ENCODE measurements around the gene KCTD17.

Gene KCTD17

DNA sequence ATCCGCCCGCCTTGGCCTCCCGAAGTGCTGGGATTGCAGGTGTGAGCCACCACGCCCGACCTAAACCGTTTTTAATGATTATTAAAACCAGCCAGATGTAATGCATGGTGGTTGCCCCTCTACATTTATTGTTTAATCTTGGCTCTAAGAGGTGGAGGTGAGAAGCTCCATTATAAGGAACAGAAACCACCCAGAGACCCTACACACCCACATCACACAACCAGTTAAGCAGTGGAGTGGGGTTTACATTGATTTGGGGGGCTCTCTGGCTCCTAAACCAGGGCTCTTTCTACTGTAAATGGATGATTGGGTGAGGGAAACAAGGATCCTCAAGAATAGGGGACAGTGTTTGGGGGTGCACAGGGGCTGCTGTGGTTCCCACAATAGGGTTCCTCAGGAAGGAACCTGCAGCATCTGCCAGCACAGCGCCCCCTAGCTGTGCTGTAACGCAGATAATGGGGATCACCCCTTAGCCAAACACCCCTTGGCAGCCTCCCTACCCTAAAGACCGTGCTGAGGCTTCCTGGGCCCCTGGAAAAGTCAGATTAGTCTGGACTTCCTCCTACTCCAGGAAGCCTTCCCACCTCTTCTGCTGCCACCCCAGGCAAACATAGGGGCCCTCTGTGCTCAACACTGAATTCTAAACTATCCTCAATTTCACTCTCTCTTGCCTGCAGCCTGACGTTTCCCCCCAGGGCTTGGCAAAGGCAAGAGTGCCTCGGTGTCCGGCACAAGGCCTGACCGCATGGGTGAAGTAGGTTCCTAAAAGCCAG lies 29.6 kb upstream of the KCTD17 start:
- DNase-seq = no peak

DNA sequence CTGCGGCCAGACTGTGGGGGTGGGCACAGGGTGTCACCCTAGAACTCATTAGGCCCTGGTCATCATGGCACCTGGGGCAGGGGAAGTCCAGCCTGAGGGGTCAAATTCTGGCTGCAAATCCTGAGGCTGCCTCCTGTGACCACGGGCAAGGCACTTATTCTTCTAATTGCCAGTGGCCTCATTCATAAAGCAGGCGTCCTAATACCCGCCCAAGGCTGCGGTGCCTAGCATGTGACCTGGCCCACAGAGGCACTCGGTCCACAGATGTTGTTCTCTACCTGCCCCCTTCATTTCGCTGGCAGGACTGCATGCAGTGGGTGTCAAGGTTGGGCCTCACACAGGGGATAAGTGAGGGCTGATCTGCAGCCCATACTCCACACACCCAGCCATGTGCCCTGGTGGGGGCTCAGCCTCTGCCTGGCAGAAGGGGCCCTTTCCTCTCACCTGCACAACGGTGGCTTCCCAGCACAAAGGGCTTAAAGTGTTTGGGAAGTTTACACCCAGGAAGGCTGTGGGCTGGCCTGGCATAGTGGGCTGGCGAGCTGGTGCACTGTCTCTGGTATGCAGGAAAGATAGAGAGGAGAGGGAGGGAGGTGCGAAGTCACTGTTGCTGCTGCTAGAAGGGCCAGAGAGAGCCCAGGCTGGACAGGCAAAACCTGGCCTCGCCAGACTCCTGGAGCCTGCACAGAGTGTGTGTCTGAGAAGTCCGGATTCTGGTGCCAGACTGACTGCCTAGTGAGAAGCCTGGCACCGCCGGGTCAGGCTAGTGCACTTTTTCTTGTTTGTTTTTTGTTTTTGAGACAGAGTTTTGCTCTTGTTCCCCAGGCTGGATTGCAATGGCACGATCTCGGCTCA lies 28.8 kb upstream of the KCTD17 start:
- no peak for DNase-seq

DNA sequence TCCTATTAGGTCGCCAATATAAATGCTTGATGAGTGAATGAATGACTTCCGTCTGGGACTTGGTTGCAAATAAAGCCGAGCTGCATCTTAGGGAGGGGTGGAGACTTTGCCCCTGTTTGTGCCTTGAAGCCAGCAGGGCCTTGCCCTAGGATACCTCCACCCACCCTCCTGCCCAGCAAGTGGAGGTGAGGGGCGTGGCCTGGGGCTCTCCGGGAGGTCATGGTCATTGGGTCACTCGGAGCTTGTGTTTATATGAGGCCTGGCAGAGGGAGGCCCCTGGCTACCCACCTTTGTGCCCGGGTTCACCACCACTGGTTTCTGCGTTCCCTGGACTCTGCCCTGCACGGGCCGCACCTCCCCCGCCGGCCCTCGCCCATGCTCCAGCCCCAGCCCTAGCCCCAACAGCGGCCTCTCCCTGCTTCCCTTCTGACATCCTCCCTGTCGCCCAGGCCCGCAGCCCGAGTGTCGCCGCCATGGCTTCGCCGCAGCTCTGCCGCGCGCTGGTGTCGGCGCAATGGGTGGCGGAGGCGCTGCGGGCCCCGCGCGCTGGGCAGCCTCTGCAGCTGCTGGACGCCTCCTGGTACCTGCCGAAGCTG lies 27.7 kb upstream of the KCTD17 start:
- no peak for DNase-seq

DNA sequence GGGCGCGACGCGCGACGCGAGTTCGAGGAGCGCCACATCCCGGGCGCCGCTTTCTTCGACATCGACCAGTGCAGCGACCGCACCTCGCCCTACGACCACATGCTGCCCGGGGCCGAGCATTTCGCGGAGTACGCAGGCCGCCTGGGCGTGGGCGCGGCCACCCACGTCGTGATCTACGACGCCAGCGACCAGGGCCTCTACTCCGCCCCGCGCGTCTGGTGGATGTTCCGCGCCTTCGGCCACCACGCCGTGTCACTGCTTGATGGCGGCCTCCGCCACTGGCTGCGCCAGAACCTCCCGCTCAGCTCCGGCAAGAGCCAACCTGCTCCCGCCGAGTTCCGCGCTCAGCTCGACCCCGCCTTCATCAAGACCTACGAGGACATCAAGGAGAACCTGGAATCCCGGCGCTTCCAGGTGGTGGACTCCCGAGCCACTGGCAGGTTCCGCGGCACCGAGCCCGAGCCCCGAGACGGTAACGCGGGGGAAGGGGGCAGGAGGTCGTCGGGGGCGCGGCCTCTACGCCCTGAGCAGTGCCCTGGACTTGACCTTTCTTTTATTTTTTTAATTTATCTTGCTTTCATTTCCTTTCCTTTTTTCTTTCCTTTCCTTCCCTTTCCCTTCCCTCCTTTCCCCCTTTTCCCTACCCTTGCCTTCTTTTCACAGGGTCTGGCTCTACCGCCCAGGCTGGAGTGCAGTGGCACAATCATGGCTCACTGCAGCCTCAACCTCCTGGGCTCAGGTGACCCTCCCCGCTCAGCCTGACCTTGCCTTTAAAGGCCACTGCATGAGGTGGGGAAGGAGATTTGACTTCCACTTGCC lies 27.0 kb upstream of the KCTD17 start:
- DNase-seq = no peak

DNA sequence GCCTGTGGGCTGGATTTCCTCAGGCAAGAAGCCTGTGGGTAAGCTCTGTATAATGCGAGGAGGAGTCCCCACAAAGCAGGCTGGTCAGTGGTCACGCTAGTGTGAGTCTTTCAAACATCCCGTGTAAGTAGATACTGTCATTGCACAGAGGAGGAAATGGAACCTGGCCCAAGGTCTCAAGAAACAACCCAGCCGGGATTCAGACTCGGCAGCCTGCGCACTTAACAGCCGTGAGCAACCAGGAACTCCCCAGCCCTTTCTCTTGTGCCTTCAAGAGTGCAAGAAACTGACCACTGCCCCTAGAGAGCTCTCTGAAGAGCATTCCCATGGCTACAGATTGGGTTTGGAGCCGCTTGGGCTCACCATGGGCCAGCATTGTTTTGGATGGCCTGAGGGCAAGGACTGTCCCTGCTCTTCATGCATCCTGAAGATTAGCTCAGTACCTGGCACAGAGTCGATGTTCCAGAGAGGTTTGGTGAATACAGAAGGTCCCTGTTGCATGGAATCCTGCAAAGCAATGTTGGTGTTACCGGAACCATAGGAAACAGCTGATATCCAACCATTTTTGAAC lies 26.0 kb upstream of the KCTD17 start:
- no peak for DNase-seq

DNA sequence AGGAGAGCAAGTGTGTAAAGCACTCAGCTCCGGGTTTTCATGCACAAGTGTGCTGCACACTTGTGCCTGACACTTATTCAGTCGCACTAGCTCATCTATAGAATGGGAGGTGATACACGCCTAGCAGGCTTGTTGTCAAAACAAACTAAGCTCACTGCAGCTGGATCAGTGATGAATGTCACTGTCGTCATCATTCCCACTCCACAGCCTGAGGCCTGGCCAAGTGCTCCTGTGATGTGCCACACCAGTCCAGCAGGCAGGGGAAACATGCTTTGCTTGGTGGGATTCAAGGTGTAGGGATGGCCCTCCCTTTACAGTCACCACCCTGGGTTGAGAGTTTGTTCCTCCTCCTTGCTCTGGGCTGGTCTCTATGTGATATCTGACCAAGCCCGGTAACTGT lies 25.2 kb upstream of the KCTD17 start:
- DNase-seq = no peak

DNA sequence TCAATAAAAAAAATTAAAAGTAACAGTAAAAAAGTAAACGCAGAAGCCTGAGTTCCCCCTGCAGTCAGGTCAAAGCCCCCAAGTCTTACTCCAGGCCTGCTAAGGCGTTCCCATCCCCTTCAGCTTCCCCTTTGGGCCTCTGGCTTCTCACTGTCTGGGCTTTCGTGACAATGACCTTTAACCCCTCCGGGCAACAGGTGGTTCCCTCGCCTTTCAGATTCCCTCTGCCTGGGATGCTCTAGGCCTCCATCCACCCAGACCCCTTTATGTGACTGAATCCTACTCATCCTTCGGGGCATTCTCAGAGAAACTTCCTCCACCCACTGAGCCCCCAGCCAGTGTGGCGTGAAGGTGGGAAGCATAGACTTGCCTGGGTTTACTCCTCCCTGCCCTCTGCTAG lies 24.0 kb upstream of the KCTD17 start:
- DNase-seq = no peak

DNA sequence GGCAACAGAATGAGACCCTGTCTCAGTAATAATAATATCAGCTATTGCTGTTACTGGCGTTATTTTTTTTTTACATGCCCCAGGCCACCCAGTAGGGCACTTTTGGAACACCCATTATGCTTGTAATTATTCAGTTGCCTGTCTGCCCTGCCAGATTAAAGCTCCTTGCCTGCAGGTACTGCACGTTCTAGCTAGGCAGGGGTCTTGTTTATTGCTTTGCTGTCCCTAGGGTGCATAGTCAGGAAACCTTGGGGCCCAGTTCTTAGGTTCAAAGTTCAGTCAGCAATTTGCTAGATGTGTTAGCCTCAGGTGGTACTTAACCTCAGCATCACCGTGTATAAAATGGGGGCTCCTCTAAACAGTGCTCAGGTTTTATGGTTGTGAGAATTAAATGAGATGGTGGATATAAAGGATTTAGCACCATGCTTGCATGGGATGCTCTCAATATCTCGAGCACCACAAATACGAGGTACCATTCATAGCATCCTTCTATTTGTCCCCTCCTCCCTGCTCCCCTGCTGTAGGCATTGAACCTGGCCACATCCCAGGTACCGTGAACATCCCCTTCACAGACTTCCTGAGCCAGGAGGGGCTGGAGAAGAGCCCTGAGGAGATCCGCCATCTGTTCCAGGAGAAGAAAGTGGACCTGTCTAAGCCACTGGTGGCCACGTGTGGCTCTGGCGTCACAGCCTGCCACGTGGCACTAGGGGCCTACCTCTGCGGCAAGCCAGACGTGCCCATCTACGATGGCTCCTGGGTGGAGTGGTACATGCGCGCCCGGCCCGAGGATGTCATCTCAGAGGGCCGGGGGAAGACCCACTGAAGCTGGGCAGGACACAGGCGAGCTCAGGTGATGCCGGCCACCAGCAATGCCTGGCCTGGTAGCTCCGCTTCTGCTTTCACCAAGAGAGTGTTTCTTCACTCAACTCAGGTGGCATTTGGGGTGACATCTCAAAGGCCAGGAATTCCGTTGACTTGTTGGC lies 22.6 kb upstream of the KCTD17 start:
- DNase-seq = no peak

DNA sequence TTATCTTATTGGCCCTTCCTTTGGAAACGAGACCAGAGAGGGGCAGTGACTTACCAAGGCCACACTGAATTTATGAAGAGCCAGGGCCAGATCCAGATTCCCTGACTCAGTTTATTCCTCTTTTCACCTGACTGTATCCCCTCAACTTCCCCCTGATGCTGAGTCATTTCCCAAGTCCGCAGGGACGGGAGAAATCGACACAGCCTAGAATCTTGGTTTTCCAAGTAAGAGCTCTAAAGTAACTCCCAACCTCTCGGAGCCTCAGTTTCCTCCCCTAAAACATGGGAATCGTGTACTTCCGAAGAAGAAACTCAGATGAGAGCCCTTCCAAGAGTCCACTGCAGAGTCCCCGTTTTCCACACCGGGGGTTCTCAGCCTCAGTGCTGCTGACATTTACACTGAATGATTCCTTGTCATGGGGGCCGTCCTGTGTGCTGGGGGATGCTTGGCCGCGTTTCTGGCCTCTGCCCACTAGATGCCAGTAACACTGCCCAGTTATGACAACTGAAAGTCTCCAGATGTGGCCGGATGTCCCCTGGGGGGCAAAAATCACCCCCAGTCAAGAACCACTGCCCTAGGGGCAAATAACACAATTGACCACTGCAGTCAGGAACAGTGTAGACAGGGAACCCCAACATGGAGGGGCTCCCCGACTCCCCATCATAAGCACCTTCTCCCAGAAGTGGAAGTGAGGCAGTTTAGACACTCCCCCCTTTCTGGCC lies 20.8 kb upstream of the KCTD17 start:
- no peak for DNase-seq

DNA sequence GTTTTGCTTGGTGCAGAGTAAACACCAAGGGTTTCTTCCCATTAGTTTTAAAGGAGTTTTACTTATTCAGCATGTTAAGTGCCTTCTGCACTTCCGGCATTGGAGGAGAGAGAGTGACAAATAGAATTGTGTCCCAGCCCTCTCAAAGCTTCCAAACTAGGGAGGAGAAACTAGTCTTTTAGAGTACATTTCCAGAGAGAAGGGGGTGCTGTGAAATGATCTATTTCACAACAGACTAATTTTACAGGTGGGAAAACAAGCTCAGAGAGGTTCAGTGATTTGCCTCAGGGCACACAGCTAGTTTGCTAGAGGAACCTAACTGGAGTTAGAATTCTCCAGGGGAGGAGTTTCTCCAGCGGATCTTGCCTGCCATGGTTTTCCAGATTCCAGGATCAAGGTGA lies 19.4 kb upstream of the KCTD17 start:
- DNase-seq = no peak

DNA sequence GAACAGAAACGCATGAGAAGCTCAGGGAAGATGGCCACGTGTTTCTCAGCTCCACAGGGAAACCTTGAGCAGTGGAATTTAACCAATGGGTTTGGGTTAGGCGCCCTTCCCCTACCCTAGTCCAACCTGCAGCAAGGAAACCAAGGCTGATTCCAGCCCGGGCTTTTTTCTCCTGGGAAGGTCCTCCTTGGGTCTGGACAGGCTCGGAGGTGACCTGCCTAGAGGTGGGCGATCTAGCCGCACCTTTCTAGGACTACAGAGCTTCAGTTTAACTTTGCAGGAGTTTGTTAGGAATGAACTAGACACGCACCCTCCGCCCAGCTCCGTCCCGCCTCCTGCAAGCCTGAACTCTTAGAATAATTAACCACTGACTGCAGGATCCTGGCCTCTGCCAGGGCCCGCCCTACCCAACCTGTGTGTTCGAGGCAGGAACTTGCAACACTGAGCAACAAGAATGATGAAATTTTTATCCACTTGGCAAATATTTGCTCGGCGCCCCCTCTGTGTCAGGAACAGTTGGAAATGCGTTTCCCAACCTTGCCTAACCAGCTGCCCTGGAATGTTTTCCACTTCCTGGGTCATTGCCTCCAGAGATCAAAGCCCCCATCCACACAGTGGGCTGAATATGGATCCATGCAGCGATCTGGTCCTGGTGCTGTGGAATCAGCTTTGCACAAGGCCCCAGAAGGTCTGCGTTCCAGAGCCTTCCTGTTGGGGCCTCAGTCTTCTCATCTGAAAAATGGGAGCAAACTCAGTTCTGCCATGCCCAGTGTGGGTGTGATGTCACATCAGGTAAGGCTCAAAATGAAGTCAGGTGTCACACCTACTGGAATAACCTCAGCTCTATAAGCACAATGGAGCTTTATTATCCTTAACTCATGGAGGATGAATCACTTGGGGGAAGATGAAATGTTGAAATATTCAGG lies 18.7 kb upstream of the KCTD17 start:
- no peak for DNase-seq

DNA sequence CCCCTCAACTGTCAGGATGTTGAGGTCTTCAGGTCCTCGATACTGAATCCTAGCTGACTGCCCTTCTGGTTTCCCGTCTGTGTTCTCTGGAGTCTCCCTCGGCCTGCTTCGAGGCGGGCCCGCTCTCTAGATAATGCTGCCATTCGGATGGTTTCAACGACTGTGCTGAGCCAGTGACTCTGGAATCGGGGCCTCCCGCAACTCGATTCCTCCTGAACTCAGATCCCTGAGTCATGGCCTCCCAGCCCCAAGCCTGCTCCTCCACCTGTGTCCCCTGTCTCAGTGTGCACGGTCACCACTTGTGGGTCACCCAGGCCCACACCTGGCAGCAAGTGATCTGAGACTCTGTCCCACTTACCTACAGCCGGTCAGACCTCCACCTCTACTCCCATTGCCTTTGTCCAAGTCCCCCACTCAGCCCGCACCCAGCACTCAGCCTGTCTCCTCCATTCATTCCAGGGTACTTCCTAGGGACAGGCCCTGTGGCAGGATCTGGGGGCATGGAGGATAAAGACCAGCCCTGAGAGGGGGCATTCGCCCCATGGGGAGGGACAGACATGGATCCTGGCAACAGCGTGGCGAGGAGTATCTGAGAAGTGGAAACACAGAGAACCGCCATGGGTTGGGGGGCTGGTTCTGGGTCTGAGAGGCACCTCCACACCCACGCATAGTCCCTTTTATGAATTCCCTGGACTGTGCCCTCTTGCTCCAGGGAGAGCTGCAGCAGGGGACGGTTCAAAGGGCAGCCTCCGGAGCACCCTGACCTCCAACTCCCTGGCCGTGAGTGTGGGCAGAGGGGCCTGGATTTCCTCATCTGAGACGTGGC lies 17.7 kb upstream of the KCTD17 start:
- no peak for DNase-seq

DNA sequence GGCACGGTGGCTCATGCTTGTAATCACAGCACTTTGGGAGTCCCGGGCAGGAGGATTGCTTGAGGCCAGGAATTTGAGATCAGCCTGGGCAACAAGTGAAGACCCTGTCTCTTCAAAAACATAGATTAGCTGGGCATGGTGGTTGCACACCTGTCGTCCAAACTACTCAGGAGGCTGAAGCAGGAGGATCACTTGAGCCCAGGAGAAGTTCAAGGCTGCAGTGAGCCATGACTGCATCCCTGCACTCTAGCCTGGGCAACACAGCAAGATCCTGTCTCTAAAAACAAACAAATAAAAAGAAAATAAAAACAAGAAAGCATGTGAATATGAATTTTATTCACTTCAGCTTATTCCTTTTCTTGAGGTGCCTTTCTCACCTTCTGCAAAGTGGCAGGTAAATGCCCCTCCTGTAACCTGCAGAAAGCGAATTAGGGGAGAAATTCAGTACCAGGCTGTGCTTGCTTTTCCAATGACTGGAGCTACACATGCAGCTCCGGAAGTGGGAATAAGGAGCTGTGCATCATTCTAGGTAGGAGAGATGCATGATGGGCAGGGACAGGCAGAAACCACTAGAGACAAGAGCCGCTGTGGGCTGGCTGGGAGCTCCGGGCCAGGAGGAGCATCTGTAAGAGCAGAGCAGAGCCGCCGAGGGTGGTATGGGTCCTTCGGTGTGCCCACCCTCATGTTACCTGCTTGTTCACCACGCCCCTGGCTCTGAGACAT lies 14.7 kb upstream of the KCTD17 start:
- no peak for DNase-seq

DNA sequence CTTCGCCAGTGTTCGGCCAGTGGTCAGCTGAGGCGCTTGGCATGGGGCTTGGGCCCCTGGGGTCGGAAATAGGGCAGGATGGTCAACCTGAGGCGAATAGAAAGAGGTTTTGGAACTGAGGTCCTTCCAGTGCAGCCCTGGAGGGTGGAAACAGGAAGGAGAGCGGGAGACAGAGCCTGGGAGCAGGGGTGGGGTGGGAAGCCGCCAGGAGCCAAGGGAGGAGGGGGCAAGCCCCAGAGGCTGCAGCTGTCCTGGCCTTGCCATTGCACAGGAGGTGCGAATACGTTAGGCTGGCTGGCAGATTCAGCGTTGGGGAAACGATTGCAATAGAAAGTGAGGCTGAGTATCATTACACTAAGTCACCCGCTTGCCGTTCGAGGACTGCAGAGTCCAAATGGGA lies 13.9 kb upstream of the KCTD17 start:
- no peak for DNase-seq

DNA sequence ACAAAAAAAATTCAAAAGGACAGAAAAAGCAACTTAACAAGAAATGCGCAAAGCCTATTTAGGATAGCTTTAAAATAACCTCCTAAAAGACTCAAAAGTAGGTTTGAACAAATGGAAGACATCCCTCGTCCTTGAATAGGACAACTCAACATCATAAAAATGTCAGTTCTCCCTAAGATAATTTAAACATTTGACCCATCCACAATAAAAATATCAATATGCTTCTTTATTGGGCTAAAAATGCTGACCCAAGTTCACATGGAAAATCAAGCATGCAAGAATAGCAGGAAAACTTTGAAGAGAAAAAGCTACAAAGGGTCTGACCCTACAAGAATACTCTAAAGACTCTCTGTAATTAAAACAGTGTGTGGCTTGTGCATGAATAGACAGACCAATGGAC lies 12.1 kb upstream of the KCTD17 start:
- DNase-seq = no peak

DNA sequence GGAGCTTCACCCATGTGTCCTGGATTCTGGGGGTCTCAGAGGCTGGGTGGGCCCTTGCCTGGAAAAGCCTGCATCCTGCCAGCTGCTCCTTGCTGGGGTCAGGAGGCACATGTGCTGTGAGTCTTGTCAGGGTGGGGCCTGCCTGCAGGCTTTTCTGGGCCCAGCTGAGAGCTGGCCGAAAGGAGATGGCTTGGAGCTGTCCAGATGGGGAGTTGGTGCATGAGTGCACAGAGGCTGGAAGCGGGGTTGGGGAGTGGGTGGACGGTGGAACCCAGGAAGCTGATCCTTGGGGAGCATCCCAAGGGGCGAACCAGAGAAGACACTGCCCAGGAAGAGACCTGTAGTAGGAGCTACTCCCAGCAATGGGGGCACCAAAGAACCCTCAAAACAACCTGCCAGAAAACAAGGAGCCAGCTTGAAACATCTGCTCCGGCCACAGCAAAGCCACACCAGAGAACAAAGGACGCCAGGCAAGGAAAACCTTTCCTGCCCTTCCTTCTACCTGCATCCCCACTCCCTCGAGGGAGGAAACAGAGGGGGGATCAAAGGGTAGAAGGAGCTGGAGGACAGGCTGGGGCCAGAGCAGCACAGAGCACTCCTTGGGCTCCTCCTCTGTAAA lies 8.2 kb upstream of the KCTD17 start:
- no peak for DNase-seq

DNA sequence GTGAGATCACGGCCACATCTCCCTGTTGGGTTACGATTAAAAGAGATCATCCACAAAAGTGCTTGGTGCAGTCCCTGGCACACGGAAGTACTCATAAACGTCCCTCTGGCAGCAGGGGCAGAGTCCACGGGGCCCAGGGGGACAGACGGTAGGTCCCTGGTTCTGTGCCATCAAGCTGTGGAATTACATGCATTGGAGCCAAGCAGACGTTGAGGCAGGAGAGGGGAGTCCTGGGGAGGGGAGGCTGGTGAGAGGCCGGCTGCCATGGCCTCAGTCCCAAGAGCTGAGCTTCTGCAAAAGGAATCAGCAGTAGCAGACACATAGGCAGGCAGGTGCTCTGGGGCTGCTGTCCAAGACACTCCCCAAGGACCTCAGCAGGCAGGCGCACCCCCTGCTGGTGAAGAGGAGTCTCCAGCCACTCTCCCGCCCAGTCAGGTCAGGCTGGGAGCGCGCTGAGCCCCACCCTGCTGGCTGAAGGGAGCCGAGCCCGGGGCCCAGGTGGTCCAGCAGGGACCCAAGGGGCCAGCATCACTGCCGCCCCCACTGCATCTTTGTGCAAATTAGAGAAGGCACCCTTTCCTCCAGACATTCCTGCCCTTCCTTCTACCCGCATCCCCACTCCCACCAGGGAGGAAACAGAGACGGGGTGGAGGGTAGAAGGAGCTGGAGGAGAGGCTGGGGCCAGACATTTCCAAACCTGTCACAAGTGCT lies 7.6 kb upstream of the KCTD17 start:
- DNase-seq = no peak

All from cerebellar nuclear complex (tissue), 1 donor.